Activated naive CD4-positive, alpha-beta T cell treated with Interleukin-2 at 50 U/mL for 16 hours (primary cell): ENCODE measurements around the gene COL1A1.

Experiments used
- DNase-seq: peaks from one replicate; pipeline ENCODE4 v3.0.0-alpha.2; 2020

COL1A1 gene

GRCh38 chr17:50139185-50139783 lies 62.1 kb downstream of the COL1A1 start:
- DNase-seq, result no peak

- DNase-seq, result no peak
These were observed 64.4 kb downstream of the COL1A1 start for GRCh38 chr17:50137042-50137441.

GRCh38 chr17:50136096-50136687 lies 65.2 kb downstream of the COL1A1 start:
- DNase-seq, result no peak

- DNase-seq, result no peak
These were observed 65.9 kb downstream of the COL1A1 start for GRCh38 chr17:50135316-50136095.

GRCh38 chr17:50134206-50135110 lies 67.0 kb downstream of the COL1A1 start:
- DNase-seq, result no peak

- no peak for DNase-seq
These were observed 67.7 kb downstream of the COL1A1 start for GRCh38 chr17:50133769-50134099.
